Measurements from ENCODE around the gene NRL. TPM values are rescaled to one million over a fixed set of nuclear protein-coding genes. Genes with fewer than 3 reads are reported as not detected.

The NRL gene
- total RNA-seq, 1 donor from 2014 or later, result 2.3 TPM

DNA sequence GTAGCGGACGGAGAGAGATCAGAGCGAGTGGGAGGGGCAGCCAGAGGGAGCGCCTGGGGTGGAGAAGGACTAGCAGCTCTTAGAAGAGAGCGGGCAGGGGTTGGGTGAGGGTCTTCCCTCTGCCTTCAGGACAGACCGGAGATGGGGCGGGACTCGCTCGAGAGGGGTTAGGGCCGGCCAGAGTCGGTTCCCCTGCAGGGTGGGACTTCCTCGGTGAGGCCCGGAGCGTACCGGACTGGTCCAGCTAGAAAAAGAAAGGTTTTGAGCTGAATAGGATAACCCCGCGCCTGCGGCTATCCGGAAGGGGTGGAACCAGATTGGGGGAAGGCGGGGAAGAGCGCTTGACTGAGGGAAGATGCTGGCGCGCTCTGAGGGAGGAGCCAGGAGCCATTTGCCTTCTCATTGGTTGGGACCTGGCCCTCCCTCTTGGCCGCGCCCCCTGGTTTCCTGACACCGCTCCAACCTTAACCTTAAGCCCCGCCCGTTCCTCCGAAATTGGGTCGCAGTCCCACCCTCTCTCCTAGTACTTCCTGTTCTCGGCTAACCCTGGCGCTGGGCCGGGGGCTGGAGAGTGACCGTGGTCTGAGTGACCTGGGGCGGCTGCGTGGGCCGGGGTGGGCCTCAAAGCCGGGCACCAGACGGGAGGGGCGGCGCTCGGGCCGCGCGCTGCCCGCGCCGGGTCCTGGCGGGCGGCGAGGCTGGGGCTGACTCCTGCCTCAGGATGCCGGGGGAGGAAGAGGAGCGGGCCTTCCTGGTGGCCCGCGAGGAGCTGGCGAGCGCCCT, 32.4 kb upstream of the NRL start, which contains the start of gene RNF31:
Gene RNF31, plus strand, starts transcription at position 521 of the 783 bp plus-strand sequence. Its CDS starts 201 bp downstream, at position 722.
- Mint-ChIP-seq H3K27ac (peak within 1 kb of the TSS; percentile 97), H3K4me3 (ENCODE audit: low read depth) (peak within 1 kb of the TSS; percentile 99), H3K27me3 (no peaks in the 10 kb centered on the region), H3K9me3 (ENCODE audit: low read depth) (no peaks in the 10 kb centered on the region), H3K4me1 (ENCODE audit: low read depth) (peaks cover 18% of the 10 kb centered on the region), H3K36me3 (ENCODE audit: insufficient read depth) (peaks cover 9% of the 10 kb centered on the region)
- DNase-seq (ENCODE audit: low spot score, unreplicated experiment), result peak; percentile 90
- TF ChIP-seq, protein P1, sequence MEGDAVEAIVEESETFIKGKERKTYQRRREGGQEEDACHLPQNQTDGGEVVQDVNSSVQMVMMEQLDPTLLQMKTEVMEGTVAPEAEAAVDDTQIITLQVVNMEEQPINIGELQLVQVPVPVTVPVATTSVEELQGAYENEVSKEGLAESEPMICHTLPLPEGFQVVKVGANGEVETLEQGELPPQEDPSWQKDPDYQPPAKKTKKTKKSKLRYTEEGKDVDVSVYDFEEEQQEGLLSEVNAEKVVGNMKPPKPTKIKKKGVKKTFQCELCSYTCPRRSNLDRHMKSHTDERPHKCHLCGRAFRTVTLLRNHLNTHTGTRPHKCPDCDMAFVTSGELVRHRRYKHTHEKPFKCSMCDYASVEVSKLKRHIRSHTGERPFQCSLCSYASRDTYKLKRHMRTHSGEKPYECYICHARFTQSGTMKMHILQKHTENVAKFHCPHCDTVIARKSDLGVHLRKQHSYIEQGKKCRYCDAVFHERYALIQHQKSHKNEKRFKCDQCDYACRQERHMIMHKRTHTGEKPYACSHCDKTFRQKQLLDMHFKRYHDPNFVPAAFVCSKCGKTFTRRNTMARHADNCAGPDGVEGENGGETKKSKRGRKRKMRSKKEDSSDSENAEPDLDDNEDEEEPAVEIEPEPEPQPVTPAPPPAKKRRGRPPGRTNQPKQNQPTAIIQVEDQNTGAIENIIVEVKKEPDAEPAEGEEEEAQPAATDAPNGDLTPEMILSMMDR (IDR thresholded peaks at IDR 0.05; ENCODE audit: unreplicated experiment), result no peak

DNA sequence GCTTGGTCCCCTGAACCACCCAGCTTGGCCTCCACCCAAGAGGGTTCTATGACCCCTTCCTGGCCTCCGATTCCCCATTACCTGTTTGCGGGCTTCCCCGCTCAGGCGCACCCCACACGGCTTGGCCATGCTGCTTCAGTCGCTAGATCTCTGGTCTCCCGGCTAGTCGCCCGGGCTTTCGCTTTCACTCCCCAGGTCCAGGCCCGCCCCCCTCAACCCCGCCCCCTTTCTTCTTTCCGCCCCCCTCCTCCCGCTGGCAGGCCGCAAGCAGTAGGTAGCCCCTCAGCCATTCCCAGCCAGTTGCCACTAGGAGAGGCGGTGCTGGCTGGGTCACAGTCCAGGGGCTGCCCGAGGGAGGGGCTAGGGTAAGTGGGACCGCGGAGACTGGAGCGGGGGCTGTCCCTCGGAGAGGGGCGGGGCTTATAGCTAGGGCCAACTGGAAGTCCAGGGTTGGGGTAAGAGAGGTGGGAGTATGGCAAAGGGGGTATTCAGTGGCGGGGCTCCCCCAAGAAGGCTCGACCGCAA, 31.8 kb upstream of the NRL start, which contains the start of gene PSME2:
Gene PSME2, minus strand, starts transcription at position 158 of the 525 bp plus-strand sequence. Its CDS starts 29 bp downstream, at position 129.
- Mint-ChIP-seq H3K4me1 (ENCODE audit: low read depth) (peaks cover 22% of the 10 kb centered on the region), H3K4me3 (ENCODE audit: low read depth) (peak within 1 kb of the TSS; percentile 99), H3K9me3 (ENCODE audit: low read depth) (no peaks in the 10 kb centered on the region), H3K36me3 (ENCODE audit: insufficient read depth) (peaks cover 7% of the 10 kb centered on the region), H3K27ac (peak within 1 kb of the TSS; percentile 97), H3K27me3 (no peaks in the 10 kb centered on the region)
- peak; percentile 96 for DNase-seq (ENCODE audit: low spot score, unreplicated experiment)
- TF ChIP-seq, protein P1 (IDR thresholded peaks at IDR 0.05; ENCODE audit: unreplicated experiment), result peak; percentile 12

DNA sequence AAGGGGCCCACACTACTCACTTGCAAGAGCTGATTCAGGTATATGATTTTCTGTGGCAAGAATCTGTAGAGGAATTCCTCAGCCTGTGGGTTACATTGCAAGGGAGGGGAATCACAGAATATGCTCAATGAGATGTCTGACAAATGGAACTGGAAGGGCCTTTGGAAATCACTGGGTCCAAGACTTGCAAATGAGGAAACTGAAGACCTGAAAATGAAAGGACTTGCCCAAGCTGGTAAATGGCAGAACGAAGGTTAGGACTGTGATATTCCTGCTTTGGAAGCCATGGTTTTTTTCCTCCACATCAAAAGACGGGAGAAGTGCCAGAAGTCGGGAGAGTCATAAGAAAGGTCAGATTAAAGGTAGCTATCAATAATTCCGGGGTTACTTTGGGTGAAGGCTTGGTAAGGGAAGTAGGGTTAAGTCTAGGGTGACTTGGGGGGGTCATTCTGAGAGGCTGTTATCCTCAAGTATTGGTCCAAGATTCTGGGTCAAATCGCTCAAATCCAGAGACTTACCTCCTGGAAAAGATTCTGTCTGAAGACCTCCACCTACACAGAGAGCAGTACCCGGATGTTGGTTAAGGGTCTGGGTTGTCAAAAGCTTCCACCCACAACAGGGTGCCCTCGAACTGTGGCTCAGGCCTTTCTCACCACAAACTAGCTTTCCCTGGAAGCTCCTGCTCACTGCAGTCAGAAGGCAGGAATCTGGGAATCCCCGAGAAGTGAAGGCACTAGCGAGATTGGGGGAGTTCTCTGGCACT, 31.1 kb upstream of the NRL start:
- no peaks in the 10 kb centered on the region for H3K9me3 Mint-ChIP-seq (ENCODE audit: low read depth)
- no peak for DNase-seq (ENCODE audit: low spot score, unreplicated experiment)
- peak overlapping the region; percentile 97 for H3K27ac Mint-ChIP-seq
- peak overlapping the region; percentile 99 for H3K4me3 Mint-ChIP-seq (ENCODE audit: low read depth)
- H3K27me3 Mint-ChIP-seq, result no peaks in the 10 kb centered on the region
- TF ChIP-seq, protein P1 (IDR thresholded peaks at IDR 0.05; ENCODE audit: unreplicated experiment), result no peak
- peaks cover 23% of the 10 kb centered on the region for H3K4me1 Mint-ChIP-seq (ENCODE audit: low read depth)
- H3K36me3 Mint-ChIP-seq (ENCODE audit: insufficient read depth), result peaks cover 7% of the 10 kb centered on the region

DNA sequence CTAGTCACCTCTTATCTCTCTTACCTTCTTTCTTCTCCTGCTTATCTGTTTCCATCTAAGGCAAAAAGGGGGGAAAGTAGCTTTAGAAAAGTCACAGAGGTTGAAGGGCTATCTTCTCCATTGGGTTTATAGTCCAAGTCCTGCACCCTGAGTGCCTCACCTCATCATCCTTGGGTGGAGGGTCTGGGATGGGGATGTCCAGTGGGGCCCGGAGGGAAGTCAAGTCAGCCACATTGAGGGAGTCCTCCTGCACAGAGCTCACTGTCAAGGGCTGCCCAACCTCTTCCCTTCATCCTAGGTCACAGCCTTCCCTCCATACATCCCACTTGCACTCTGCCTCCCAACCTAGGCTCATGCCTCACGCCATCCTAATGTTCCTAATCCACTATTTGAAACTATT, 30.5 kb upstream of the NRL start:
- peak overlapping the region; percentile 49 for H3K27ac Mint-ChIP-seq
- DNase-seq (ENCODE audit: low spot score, unreplicated experiment), result no peak
- no peak overlapping the region for H3K4me3 Mint-ChIP-seq (ENCODE audit: low read depth)
- H3K9me3 Mint-ChIP-seq (ENCODE audit: low read depth), result no peaks in the 10 kb centered on the region
- TF ChIP-seq, protein P1 (IDR thresholded peaks at IDR 0.05; ENCODE audit: unreplicated experiment), result no peak
- peaks cover 3% of the 10 kb centered on the region for H3K36me3 Mint-ChIP-seq (ENCODE audit: insufficient read depth)
- H3K27me3 Mint-ChIP-seq, result no peaks in the 10 kb centered on the region
- H3K4me1 Mint-ChIP-seq (ENCODE audit: low read depth), result peaks cover 27% of the 10 kb centered on the region

DNA sequence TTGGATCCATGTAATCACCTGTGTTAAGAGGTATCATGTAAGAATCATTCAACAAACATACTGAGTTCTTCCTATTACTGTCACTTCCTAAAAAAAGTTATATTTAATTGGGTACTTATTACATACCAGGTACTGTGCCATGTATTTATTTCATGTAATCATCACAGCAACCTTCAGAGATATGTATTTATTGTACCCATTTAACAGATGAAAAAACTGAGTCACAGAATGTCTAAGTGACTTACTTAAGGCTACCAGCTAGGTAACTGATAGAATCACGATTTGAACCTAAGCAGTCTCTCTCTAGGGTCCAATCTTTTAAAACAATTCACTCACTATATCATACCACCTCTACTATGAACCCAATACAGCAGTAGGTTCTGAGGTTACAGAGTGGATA, 29.7 kb upstream of the NRL start:
- Mint-ChIP-seq H3K9me3 (ENCODE audit: low read depth) (no peaks in the 10 kb centered on the region), H3K4me3 (ENCODE audit: low read depth) (no peak overlapping the region), H3K27me3 (no peaks in the 10 kb centered on the region), H3K4me1 (ENCODE audit: low read depth) (peaks cover 31% of the 10 kb centered on the region), H3K27ac (no peak overlapping the region), H3K36me3 (ENCODE audit: insufficient read depth) (peaks cover 2% of the 10 kb centered on the region)
- TF ChIP-seq, protein P1 (IDR thresholded peaks at IDR 0.05; ENCODE audit: unreplicated experiment), result no peak
- no peak for DNase-seq (ENCODE audit: low spot score, unreplicated experiment)
